Stimulated activated CD8-positive, alpha-beta memory T cell treated with anti-CD3 and anti-CD28 coated beads, Interleukin-4, amount 100 ng/mL, for 4 hours (primary cell): Measurements from ENCODE around the gene PRKCG.
"Not testable (repeated sequence)": the region's sequence is repeated elsewhere in the genome, so short reads cannot be mapped to it uniquely, and the experiment has no call there.

ENCODE experiments used
- DNase-seq, 2 donors: peaks; one replicate each; pipeline ENCODE4 v3.0.0-alpha.2; 2020; ENCODE audit warnings: low read depth in 2 of 2, low spot score in 1 of 2

PRKCG gene

DNA sequence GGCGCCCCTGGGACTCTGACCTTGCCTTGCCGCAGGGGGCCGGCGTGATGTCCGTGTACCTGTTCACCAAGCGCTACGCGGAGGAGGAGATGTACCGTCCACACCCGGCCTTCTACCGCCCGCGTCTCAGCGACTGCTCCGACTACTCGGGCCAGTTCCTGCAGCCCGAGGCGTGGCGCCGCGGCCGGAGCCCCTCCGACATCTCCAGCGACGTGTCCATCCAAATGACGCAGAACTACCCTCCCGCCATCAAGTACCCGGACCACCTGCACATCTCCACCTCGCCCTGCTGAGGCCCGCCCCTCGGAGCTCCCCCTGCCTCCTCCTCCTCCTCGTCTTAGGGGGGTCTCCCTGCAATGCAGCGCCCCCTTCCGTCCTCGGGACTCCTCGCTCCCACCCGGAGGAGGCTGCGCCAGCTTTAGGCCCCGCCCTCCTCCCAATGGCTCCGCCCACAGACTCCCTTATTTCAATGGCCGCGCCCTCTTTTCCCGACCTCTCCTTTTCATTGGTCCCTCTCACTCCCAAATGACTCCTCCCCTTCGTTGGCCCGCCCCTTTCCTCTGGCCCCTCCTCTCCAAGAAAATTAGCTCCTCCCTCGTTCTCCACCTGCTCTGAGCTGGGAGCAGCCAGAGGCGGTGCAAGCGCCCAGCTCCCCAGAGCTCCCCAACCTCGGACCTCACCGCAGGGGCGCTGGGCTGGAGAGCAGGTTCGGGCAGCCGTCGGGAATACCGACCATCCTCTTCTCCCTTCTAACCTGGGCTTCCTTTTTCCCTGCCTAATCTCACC lies 60.2 kb downstream of the PRKCG start:
- DNase-seq: no peak

DNA sequence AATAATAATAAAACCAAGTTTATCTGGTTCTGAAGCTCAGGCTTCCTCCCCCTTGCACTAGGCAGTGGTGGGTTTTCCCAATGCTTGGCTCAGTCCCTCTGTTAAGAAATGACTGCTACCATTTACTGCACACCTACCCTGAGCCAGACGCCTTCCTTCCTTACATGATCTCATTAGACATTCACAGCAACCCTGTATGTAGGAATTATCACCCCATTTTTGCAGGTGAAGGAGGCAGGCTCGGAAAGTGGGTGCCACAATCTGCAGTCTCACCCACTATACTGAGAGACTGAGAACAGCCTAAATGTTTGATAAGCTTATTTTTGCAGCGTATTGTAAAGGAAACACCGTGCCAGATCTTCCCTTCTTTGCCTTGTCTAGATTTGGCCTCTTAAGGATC lies 62.4 kb downstream of the PRKCG start:
- no peak for DNase-seq

DNA sequence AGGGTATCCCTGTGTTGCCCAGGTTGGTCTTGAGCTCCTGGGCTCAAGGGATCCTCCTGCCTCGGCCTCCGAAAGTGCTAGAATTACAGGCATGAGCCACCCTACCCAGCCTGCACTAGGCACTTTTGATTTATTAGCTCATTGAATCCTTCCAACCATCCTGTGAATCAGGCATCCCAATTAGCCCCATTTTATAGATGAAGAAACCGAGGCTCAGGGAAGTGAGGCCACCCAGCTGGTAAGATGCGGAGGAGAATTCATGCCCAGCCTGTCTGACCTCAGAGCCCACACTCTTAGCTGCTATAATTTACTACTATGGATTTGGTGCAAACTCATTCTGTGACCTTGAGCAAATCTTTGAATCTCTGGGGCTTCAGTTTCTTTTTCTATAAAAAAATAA lies 62.9 kb downstream of the PRKCG start:
- DNase-seq: no peak

DNA sequence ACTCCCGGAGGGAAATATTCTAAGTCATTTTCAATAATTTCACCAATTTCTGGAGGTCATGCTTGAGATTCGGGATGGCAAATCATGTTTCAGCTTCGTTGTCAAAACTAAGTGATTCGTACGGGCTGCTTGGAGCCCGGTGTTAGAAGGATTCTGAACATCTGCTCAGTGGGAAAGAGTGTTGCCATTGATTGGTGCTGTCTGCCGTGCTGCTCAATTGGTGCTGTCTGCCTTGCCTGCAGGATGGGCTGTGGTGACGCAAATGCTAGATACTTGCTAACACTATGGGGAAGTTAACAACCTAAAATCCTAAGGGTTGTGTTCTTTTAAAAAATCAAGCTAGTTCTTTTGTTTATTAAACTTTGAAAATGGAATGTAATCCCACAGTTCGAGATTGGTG lies 63.4 kb downstream of the PRKCG start:
- DNase-seq: no peak

DNA sequence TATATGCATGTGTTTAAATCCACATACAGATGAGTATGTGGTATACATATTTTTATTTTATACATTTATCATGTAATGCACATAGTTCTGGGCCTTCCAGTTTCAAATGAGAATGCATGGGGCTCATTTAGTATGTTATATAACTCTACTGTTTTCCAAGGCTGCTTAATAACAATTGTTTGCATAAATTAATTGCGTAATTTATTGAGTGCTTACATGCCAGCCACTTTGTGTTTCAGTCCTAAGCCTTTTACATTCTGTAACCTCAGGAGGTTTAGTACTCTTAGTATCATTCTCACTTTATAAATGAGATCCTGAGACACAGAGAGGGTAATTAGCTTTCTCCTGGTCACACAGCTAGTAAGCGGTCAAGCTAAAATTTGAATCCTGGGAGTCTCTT lies 64.0 kb downstream of the PRKCG start:
- no peak for DNase-seq

DNA sequence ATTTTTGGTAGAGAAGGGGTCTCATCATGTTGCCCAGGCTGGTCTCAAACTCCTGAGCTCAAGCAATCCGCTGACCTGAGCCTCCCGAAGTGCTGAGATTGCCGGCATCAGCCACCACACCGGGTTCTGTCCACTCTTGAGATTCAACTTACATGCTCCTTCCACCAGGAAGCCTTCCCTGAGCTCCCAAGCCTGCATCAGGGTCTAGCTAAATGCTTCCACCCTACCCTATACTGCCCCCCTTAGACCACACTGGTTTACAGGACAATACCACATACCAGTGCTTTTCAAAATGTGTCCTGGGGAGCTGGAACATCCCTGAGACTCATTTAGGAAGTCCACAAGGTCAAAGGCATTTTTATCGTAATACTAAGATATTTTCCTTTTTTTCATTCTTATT lies 65.6 kb downstream of the PRKCG start:
- no peak for DNase-seq

DNA sequence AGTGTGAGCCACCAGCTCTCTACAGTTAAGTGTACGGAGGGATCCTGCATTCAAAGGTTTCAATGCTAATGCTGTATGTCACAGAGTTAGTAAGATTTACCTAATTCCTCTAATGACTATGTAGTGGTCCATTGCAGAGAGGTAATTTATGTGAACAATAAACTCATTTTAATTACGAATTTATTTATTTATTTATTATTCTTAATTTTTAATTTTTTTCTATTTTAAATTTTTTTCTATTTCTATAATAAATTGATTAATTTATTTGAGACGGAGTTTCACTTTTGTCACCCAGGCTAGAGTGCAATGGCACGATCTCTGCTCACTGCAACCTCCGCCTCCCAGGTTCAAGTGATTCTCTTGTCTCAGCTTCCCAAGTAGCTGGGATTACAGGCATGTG lies 66.6 kb downstream of the PRKCG start:
- not testable (repeated sequence) for DNase-seq

DNA sequence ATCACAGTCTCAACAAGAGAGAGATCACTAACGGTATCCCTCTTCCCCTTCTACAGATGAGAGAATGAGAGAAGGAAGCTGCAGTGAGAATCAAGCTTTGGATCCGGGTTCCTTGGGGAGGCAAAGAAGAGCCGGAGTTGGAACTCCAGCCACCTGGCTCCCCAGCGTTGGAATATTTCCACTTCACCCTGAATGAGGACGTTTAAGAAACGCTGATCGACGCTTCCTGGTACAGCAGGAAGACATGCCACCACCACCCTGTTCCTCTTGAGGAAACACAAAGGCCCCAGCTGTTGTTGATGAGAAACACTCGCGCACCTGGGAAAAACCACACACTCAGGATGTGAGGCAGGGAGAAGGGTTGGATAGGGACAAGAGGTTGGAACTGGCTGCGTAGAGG lies 69.4 kb downstream of the PRKCG start:
- no peak for DNase-seq

DNA sequence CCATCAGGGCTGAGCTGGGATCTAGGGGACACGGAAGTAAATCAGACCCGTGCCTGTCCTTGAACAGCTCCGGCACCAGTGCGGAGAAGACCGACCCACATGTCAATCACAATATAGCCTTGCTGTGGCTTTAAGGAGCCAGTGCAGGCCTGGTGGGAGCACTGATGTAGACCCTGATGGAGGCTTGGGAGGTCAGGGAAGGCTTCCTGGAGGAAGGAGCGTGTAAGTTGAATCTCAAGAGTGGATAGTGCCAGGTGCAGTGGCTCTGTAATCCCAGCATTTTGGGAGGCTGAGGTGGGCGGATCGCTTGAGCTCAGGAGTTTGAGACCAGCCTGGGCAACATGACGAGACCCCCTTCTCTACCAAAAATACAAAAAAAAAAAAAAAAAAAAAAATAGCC lies 70.0 kb downstream of the PRKCG start:
- DNase-seq: no peak

DNA sequence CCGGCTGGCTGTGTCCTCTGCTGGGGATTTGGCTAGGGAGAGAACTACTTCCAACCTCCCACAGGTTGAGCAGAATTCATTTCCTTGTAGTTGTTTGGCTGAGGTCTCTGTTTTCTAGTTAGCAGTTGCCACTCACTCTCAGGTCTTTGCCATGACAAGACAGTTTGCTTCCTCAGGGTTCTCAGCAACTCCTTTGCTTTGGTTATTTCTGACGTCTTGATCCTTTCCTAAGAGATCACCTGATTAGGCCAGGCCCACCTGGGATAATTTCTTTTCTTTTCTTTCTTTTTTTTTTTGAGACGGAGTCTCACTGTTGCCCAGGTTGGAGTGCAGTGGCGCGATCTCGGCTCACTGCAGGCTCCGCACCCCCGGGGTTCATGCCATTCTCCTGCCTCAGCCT lies 71.4 kb downstream of the PRKCG start:
- DNase-seq: no peak
